Measurements from ENCODE around the gene CACHD1. TPM values are rescaled to one million over a fixed set of nuclear protein-coding genes. Genes with fewer than 3 reads are reported as not detected.

Gene CACHD1
- total RNA-seq, 1 experiment from 2014 or later, result 29.9 TPM

GRCh38 chr1:64490213-64490818, 20.4 kb downstream of the CACHD1 start:
- Histone ChIP-seq H3K4me1 (ENCODE audit: control insufficient read depth, insufficient read depth, low read length) (peaks cover 27% of the 10 kb centered on the region), H3K27me3 (ENCODE audit: control insufficient read depth, insufficient read depth, low read length) (no peaks in the 10 kb centered on the region), H3K4me3 (ENCODE audit: low read depth in 2 of 2, low read length in 2 of 2) (no peak overlapping the region), H3K36me3 (ENCODE audit: control insufficient read depth, insufficient read depth, low read length) (no peaks in the 10 kb centered on the region), H3K27ac (ENCODE audit: low read length) (0 out of 2 replicates have a peak overlapping the region, but pooled peaks have one; percentile 7), H3K9me3 (ENCODE audit: control insufficient read depth, insufficient read depth, low read depth, low read length) (no peaks in the 10 kb centered on the region)
- ChIA-PET CTCF (no interaction called here), POLR2A (no interaction called here)
- ATAC-seq, result no peak
- TF ChIP-seq CTCF (IDR thresholded peaks at IDR 0.05) (no peak), REST (IDR thresholded peaks at IDR 0.05; ENCODE audit: insufficient read depth in 1 of 2, low read depth in 2 of 2, low read length in 1 of 2) (no peak), SIN3A (IDR thresholded peaks at IDR 0.05; ENCODE audit: borderline replicate concordance, insufficient read depth, low read depth, low read length) (no peak), POLR2AphosphoS5 (IDR thresholded peaks at IDR 0.05; ENCODE audit: low read depth, low read length) (no peak), TCF7L2 (IDR thresholded peaks at IDR 0.05; ENCODE audit: low read depth, low read length) (no peak)
- in situ Hi-C loops (cut with HindIII; ENCODE audit: low pct_unique_long_range_greater_than_20kb, low sequenced_read_pairs), result no loop called here
- BruUV-seq (replicated peaks), result no TSS peak
- intact Hi-C loops (cut with micrococcal nuclease; ENCODE audit: unreplicated experiment), result no loop called here
- no peak for DNase-seq (ENCODE audit: low read depth, low spot score)

DNA sequence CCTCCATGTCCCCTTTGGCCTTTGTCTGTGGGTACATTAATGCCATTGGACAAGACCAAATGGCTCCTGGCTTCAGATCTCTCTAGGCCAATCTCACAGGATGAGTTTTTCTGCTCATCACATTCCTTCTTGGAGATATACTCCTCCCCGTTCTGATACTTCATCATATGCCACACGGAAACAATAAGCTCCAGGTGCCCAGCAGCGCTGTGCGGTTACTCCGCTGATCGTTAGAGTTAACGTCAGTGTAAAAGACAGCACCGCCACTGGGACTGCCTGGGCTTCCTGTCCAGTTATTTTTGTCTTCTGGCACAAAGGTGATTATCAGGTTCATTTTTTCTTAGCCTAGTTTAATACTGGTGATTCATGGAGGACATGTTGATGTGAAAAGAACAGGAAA, 22.5 kb downstream of the CACHD1 start:
- no peak for TF ChIP-seq SIN3A (IDR thresholded peaks at IDR 0.05; ENCODE audit: borderline replicate concordance, insufficient read depth, low read depth, low read length)
- no peak for TF ChIP-seq CTCF (IDR thresholded peaks at IDR 0.05)
- no peak for TF ChIP-seq POLR2AphosphoS5 (IDR thresholded peaks at IDR 0.05; ENCODE audit: low read depth, low read length)
- no peak for TF ChIP-seq TCF7L2 (IDR thresholded peaks at IDR 0.05; ENCODE audit: low read depth, low read length)
- no peak for TF ChIP-seq REST (IDR thresholded peaks at IDR 0.05; ENCODE audit: insufficient read depth in 1 of 2, low read depth in 2 of 2, low read length in 1 of 2)
- Histone ChIP-seq H3K9me3 (ENCODE audit: control insufficient read depth, insufficient read depth, low read depth, low read length) (no peaks in the 10 kb centered on the region), H3K4me3 (ENCODE audit: low read depth in 2 of 2, low read length in 2 of 2) (no peak overlapping the region), H3K36me3 (ENCODE audit: control insufficient read depth, insufficient read depth, low read length) (no peaks in the 10 kb centered on the region), H3K4me1 (ENCODE audit: control insufficient read depth, insufficient read depth, low read length) (peaks cover 39% of the 10 kb centered on the region), H3K27ac (ENCODE audit: low read length) (peak overlapping the region; percentile 13; the same call in 1 of the 2 replicates), H3K27me3 (ENCODE audit: control insufficient read depth, insufficient read depth, low read length) (no peaks in the 10 kb centered on the region)
- no TSS peak for BruUV-seq (replicated peaks)
- CTCF ChIA-PET, result interaction anchor here (0.6 to 1.2 kb wide), 3 partner anchors 12 to 279 kb away, joined by 3 to 7 read pairs (median 5); no protein-coding TSS in a partner anchor
- DNase-seq (ENCODE audit: low read depth, low spot score) (no peak), ATAC-seq (no peak)
- intact Hi-C loops (cut with micrococcal nuclease; ENCODE audit: unreplicated experiment) (no loop called here), in situ Hi-C loops (cut with HindIII; ENCODE audit: low pct_unique_long_range_greater_than_20kb, low sequenced_read_pairs) (no loop called here)
- POLR2A ChIA-PET, result no interaction called here
